DND-41 (cell line): ENCODE measurements around the gene OR51F1.

Source experiments
- CTCF ChIP-seq: IDR thresholded peaks from 2 replicates; pipeline ENCODE4 v1.5.1; 2012; ENCODE audit warnings: borderline replicate concordance, low read length, moderate library complexity, mild to moderate bottlenecking; ENCODE audit not compliant: poor library complexity, severe bottlenecking; ENCODE audit errors: extremely low read depth
- EZH2 ChIP-seq: IDR thresholded peaks from 3 replicates; pipeline ENCODE4 v1.6.1; 2012; ENCODE audit warnings: borderline replicate concordance, low read depth, mild to moderate bottlenecking, moderate library complexity, low read length, inconsistent platforms; ENCODE audit not compliant: severe bottlenecking

- no peak for TF ChIP-seq CTCF
- TF ChIP-seq EZH2, result no peak
Measured at GRCh38 chr11:4798427-4799183, 28.9 kb upstream of the OR51F1 start.
